IPS-NIHi11 (cell line): Measurements from ENCODE around the gene OTOG.
"Not testable (repeated sequence)": the region's sequence is repeated elsewhere in the genome, so short reads cannot be mapped to it uniquely, and the experiment has no call there.

Experiments
- DNase-seq: peaks from one replicate; pipeline ENCODE4 v3.0.0; 2012; ENCODE audit warnings: mixed read lengths, low spot score

The OTOG gene

GRCh38 chr11:17605651-17606122, 58.6 kb downstream of the OTOG start:
- no peak for DNase-seq

DNA sequence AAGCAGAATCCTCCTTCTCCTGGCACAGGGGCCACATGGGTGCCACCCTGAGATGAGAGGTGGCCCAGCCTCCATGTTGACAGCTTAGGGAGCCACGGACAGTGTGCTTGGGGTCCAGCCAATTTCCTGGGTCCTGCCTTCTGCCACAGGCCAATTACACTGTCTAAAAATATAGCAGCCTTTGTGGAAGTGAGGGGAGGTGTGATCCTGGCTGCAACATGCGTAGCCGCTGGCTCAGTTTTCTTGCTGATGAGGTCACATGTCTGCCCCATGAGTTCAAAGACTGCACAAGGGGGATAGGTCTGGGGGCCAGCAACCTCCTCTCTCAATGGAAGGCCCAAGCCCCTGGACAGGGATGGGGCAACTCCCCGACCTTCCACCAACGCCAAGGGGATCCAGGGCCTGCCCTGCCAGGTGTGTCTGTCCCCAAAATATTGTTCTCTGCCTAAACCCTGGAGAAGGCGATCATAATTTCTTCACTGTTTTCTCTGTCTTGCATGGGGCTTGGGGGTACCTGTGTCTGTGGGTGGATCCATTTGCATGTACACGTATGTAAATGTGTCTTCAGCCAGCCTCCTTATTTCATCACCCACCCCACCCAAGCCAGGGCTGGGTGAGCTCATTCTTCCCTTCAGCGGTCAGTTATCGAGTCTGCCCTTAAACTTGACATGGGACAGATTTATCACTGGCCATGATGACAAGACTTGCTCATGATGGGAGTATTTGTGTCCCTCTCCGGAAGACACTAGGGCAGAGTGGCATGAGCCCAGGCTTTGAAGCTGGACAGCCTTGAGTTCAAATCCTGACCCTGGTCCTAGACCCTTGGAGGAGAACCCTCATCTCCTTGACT, 59.4 kb downstream of the OTOG start:
- no peak for DNase-seq

- no peak for DNase-seq
These were observed 60.0 kb downstream of the OTOG start for GRCh38 chr11:17607083-17607429.

- no peak for DNase-seq
These were observed 60.8 kb downstream of the OTOG start for GRCh38 chr11:17607591-17608570.

- no peak for DNase-seq
These were observed 61.8 kb downstream of the OTOG start for GRCh38 chr11:17608821-17609220.

DNA sequence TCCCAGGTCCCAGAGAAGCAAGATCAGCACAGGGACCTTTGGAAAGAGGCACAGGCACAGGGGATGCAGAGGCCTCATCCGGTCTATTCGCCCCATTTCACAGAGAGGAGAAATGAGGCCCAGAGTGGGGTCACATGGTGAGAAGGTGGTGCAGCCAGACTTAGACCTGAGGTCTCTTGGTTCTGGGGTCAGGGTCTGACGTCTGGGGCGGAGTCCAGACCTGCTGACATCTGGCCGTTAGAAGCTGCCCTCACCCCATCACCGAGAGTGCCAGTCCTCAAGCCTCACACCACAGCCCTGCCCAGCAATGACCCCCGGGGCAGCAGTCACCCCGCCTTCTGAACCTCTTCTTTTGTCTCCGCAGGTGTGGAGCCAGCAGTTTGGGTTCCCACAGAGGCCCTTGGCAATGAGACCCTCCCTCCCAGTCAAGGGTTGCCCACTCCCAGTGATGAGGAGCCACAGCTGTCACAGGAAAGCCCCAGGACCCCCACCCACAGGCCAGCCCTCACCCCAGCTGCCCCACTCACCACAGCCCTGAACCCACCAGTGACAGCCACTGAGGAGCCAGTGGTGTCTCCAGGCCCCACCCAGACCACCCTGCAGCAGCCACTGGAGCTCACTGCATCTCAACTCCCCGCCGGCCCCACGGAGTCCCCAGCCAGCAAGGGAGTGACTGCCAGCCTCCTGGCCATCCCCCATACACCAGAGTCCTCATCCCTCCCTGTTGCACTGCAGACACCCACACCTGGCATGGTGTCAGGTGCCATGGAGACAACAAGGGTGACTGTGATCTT, 62.4 kb downstream of the OTOG start:
- no peak for DNase-seq

DNA sequence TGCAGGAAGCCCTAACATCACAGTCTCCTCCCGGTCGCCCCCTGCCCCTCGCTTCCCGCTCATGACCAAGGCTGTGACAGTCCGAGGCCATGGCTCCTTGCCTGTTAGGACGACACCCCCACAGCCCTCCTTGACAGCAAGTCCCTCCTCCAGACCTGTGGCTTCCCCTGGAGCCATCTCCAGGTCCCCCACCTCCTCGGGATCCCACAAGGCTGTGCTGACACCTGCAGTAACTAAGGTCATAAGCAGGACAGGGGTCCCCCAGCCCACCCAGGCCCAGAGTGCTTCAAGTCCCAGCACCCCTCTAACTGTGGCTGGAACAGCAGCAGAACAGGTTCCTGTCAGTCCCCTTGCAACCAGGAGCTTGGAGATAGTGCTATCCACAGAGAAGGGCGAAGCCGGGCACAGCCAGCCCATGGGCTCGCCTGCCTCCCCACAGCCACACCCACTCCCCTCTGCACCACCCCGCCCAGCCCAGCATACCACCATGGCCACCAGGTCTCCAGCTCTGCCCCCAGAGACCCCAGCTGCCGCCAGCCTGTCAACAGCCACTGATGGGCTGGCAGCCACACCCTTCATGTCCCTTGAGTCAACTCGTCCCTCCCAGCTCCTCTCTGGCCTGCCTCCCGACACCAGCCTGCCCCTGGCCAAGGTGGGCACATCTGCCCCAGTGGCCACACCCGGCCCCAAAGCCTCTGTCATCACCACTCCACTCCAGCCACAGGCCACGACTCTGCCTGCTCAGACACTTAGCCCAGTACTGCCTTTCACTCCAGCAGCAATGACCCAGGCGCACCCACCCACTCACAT, 63.2 kb downstream of the OTOG start:
- no peak for DNase-seq

GRCh38 chr11:17611049-17611448, 64.0 kb downstream of the OTOG start:
- DNase-seq = no peak

GRCh38 chr11:17611503-17612220, 64.6 kb downstream of the OTOG start:
- no peak for DNase-seq

DNA sequence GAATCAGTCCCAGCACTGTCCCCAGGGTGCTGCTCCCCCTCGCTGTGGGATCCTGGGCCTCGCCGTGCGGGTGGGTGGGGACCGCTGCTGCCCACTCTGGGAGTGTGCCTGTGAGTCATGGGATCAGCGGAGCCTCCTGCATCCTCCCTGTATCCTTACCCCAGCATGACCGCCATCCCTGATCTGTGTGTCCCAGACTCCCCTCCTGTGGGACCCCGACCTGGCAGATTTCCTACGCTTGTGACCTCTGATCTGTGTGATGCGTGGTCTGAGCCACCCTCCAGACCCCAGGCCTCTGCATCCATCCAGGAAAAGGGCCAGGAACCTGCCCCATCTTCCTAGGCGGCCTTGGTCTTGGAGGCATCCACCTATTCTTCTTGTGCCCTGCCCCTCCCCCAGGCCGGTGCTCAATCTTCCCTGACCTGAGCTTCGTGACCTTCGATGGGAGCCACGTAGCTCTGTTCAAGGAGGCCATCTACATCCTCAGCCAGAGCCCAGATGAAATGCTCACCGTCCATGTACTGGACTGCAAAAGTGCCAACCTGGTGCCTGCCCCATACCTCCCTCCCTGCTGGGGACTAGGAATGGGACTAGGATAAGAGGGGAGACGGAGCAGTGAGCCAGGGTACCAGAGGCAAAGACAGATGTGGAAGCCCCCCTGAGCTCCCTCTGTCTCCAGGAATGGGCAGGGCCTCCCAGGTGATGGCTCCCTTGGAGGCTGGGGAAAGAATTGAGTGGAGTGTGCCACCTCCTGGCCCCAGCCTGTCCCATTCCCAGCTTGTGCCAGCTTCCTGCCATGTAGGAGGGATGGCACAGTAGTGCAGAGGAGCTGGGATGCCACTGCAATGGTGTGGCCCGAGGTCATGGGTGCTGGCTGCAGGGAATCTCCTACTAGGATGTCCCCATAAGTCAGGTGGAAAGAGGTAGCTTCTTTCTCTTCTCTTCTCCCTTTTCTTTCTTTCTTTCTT, 65.4 kb downstream of the OTOG start:
- no peak for DNase-seq

- DNase-seq = no peak
These were observed 66.4 kb downstream of the OTOG start for GRCh38 chr11:17613428-17613962.

DNA sequence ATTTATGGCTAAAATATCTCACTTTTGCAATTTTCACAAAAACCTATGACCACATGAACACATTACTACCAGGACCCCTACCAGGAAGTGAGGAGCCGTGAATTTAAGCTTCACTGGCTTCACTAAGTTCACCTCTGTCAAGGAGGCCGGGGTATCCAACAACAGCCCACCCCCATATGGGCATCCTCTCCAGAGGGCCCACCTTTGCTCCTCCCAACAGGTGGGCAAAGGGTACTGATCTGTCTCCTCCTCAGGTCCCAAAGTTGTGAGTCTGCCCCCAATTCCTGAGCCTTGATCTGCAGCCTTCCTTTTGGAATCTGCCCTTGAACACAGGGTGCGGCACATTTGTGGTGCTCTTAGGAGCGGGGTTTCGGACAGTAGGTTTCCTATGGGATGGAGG, 66.9 kb downstream of the OTOG start:
- DNase-seq = no peak

GRCh38 chr11:17622711-17623110, 75.7 kb downstream of the OTOG start:
- not testable (repeated sequence) for DNase-seq

DNA sequence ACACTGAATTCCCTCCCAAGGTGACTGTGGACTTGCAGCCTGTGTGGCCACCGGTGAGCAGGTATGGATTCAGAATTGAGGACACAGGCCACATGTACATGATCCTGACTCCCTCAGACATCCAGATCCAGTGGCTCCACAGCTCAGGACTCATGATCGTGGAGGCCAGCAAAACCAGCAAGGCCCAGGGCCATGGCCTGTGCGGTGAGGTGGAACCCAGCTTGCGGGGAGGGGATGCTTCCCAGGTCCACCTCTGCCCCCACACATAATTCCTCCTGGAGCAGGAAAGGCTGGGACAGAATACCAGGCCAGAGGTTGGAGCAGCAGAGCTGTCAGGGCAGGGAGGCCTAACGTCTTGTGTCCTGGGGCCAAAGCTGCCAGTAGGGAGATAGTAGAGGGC, 82.1 kb downstream of the OTOG start:
- no peak for DNase-seq

GRCh38 chr11:17630936-17631335, 83.9 kb downstream of the OTOG start:
- DNase-seq = no peak

GRCh38 chr11:17631702-17632365, 84.8 kb downstream of the OTOG start:
- no peak for DNase-seq

DNA sequence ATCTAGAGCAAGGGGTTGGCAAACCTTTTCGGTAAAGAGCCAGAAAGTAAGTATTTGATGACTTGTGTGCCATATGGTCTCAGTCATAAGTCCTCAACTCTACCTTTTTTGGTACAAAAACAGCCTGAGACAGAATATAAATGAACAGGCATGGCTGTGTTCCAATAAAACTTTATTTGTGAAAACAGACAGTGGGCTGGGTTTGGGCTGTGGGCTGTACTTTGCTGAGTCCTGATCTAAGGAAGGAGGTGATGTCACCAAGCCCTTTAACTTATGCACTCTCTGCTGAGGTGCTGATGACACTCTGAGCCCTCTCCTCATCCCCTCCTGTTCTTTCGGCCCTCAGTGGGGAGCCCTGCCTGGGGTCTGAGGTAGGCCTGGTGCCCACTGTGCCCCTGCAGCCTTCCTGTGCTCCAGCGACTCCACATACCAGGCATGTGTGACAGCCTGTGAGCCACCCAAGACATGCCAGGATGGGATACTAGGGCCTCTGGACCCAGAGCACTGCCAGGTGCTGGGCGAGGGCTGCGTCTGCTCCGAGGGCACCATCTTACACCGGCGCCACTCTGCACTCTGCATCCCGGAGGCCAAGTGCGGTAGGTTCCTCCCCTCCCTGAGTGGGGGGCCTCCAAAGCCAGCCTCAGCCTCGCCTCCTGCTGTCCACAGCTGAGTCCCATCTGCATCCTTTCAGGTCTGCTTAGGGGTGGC, 86.4 kb downstream of the OTOG start:
- no peak for DNase-seq
